GM12878 (cell line): ENCODE data around the gene GRK6. TPM values are rescaled to one million over a fixed set of nuclear protein-coding genes. Genes with fewer than 3 reads are reported as not detected.

ENCODE experiments used
- ATAC-seq: fragments of 200-7000 bp; cut with Tn5 transposase; 3 replicates; pipeline ENCODE4 v1.9.1; 2020; ENCODE audit warnings: mild to moderate bottlenecking, moderate library complexity
- BruUV-seq: library from RNA; stranded (reverse); fragments of 400-500 nt; replicated peaks from 2 replicates; lab custom pipeline; 2021; lab: Mats Ljungman, UMichigan
- CTCF ChIA-PET: fragments of 300-600 bp; sonication (Branson Sonifier 250); formaldehyde crosslinking; extraction: SDS; loops from one replicate; lab custom pipeline; 2021; ENCODE audit warnings: inconsistent platforms; lab: Yijun Ruan, JAX
- POLR2A ChIA-PET: fragments of 350-600 bp; formaldehyde crosslinking; extraction: SDS; loops from one replicate; lab custom pipeline; 2021; ENCODE audit warnings: inconsistent platforms; lab: Charles Lee
- RAD21 ChIA-PET: fragments of 300-600 bp; sonication (Branson Sonifier 250); formaldehyde crosslinking; loops from one replicate; lab custom pipeline; 2023; ENCODE audit warnings: antibody characterized with exemption; ENCODE audit not compliant: unreplicated experiment; lab: Charles Lee
- SMC1A ChIA-PET: fragments of 300-600 bp; sonication (Branson Sonifier 250); formaldehyde crosslinking; loops from one replicate; lab custom pipeline; 2023; ENCODE audit not compliant: unreplicated experiment, uncharacterized antibody; lab: Charles Lee
- DNase-seq: peaks from one replicate; pipeline ENCODE4 v3.0.0-alpha.2; 2011; ENCODE audit warnings: low read depth, low spot score
- FAIRE-seq: peaks from 3 replicates; lab custom pipeline; 2011; peaks lifted over from hg19 to GRCh38; lab: Jason Lieb, UNC
- H2AFZ ChIP-seq: 2 replicates; pipeline ENCODE4 v1.6.0; 2011; ENCODE audit warnings: low read depth, low read length, control low read depth; ENCODE audit not compliant: control insufficient read depth
- H3K27ac ChIP-seq: 2 replicates; pipeline ENCODE4 v1.5.1; 2011; ENCODE audit warnings: control low read depth; ENCODE audit not compliant: control insufficient read depth, insufficient read depth
- H3K27me3 ChIP-seq, 2 experiments: replicated peaks in 1 of 2; 2 replicates each; pipeline versions ENCODE4 v1.6.0 to v1.6.1; 2011; ENCODE audit warnings: low read length in 1 of 2; ENCODE audit not compliant: control insufficient read depth in 2 of 2, insufficient read depth in 2 of 2
- H3K36me3 ChIP-seq, 2 experiments: 2 replicates each; pipeline ENCODE4 v1.5.1; 2011; ENCODE audit warnings: low read length in 1 of 2; ENCODE audit not compliant: control insufficient read depth in 2 of 2, insufficient read depth in 2 of 2
- H3K4me1 ChIP-seq: 2 replicates; pipeline ENCODE4 v1.6.1; 2011; ENCODE audit warnings: mild to moderate bottlenecking, low read length, moderate library complexity, mixed read lengths; ENCODE audit not compliant: control insufficient read depth, insufficient read depth
- H3K4me2 ChIP-seq: 2 replicates; pipeline ENCODE4 v1.6.0; 2011; ENCODE audit warnings: control low read depth; ENCODE audit not compliant: control insufficient read depth, insufficient read depth
- H3K4me3 ChIP-seq: fragments of 200-600 bp; sonication (generic); 2 replicates; pipeline ENCODE4 v1.5.1; 2016
- H3K79me2 ChIP-seq: 2 replicates; pipeline ENCODE4 v1.6.0; 2011; ENCODE audit warnings: low read length; ENCODE audit not compliant: control insufficient read depth, insufficient read depth
- H3K9ac ChIP-seq: 2 replicates; pipeline ENCODE4 v1.8.0; 2011; ENCODE audit warnings: low read length, control low read depth, mixed read lengths; ENCODE audit not compliant: control insufficient read depth, insufficient read depth
- H3K9me3 ChIP-seq: replicated peaks from 3 replicates; pipeline ENCODE4 v1.5.1; 2011; ENCODE audit warnings: mild to moderate bottlenecking, low read length; ENCODE audit not compliant: control insufficient read depth, insufficient read depth
- H4K20me1 ChIP-seq: 2 replicates; pipeline ENCODE4 v1.6.0; 2011; ENCODE audit not compliant: control insufficient read depth, insufficient read depth
- MYB ChIP-seq: fragments of 150-350 bp; IDR thresholded peaks from 2 replicates; pipeline ENCODE4 v1.6.1; 2014; ENCODE audit warnings: mild to moderate bottlenecking, low read depth, low read length, borderline replicate concordance
- NBN ChIP-seq: fragments of 450-650 bp; IDR thresholded peaks from 2 replicates; pipeline ENCODE4 v1.6.1; 2016
- USF1 ChIP-seq: IDR thresholded peaks from 2 replicates; pipeline ENCODE4 v1.6.1; 2011; ENCODE audit warnings: borderline replicate concordance, low read depth, mild to moderate bottlenecking, moderate library complexity, mixed read lengths, low read length; ENCODE audit not compliant: insufficient read depth; ENCODE audit errors: extremely low read length
- WGBS: methylation state at CpG from one replicate; pipeline ENCODE4 v1.1.6; 2016; ENCODE audit warnings: low lambda C conversion rate; ENCODE audit not compliant: insufficient replicate concordance, insufficient coverage; ENCODE audit errors: missing lambda C conversion rate; 5-methylcytosine and 5-hydroxymethylcytosine counted together
- in situ Hi-C: fragments of 300-500 bp; cut with MboI; formaldehyde crosslinking; loops from 9 replicates; pipeline ENCODE4 v1.14.3; 2018; ENCODE audit warnings: mixed read lengths
- intact Hi-C: fragments of 100-400 bp; cut with micrococcal nuclease; formaldehyde crosslinking; loops from one replicate; pipeline ENCODE4 v1.14.2; 2022; ENCODE audit not compliant: unreplicated experiment
- polyA plus RNA-seq, 11 experiments: library from polyadenylated mRNA; depleted of rRNA in 4 of 11; unstranded in 6 of 11; stranded (reverse) in 5 of 11; fragments of >200 nt; fragmentation: Nextera tagmentation in 4 of 11; fragmentation: Illumina TruSeq in 1 of 11; extraction: Ambion mirVana in 4 of 11; extraction: Trizol in 1 of 11; gene quantifications; 1 replicate in 1 of 11; 2 replicates in 10 of 11; pipeline versions ENCODE4 v1.2.1 to v1.2.3, GENCODE V29; 2011 to 2016; ENCODE audit warnings: inconsistent platforms in 2 of 11, missing spikeins in 2 of 11, low read depth in 1 of 11
- total RNA-seq, 4 experiments: library from RNA; depleted of rRNA in 3 of 4; stranded (reverse); fragments of >200 nt in 3 of 4; fragmentation: Illumina TruSeq in 1 of 4; extraction: Trizol in 1 of 4; gene quantifications; 2 replicates each; pipeline versions ENCODE4 v1.2.1 to v1.2.3, GENCODE V29; 2013 to 2021
- TF ChIP-seq, protein P1 (sequence below): fragments of 450-650 bp; conservative IDR thresholded peaks from 2 replicates; pipeline ENCODE4 v1.6.1; 2017; ENCODE audit warnings: mild to moderate bottlenecking, moderate library complexity
- TF ChIP-seq, protein P2 (sequence below): IDR thresholded peaks from 2 replicates; pipeline ENCODE4 v1.6.1; 2011; ENCODE audit warnings: low read depth, low read length, improper control_type of control experiment, borderline replicate concordance
- TF ChIP-seq, protein P3 (sequence below): fragments of 450-650 bp; formaldehyde crosslinking; IDR thresholded peaks from 2 replicates; pipeline ENCODE4 v1.4.0; 2020; ENCODE audit warnings: mild to moderate bottlenecking, moderate library complexity
- TF ChIP-seq, protein P4 (sequence below): fragments of 450-650 bp; IDR thresholded peaks from 2 replicates; pipeline ENCODE4 v1.6.1; 2014; ENCODE audit warnings: mild to moderate bottlenecking
- TF ChIP-seq, protein P5 (sequence below): fragments of 450-650 bp; formaldehyde crosslinking; IDR thresholded peaks from 2 replicates; pipeline ENCODE4 v1.4.0; 2022; ENCODE audit warnings: mild to moderate bottlenecking, moderate library complexity

Gene GRK6
- total and polyA plus RNA-seq, 10 of the 15 experiments (the other 5 are each of a cell fraction or from before 2014, with no cell fraction given) = 0.79 to 124 (median 41.6) TPM

DNA sequence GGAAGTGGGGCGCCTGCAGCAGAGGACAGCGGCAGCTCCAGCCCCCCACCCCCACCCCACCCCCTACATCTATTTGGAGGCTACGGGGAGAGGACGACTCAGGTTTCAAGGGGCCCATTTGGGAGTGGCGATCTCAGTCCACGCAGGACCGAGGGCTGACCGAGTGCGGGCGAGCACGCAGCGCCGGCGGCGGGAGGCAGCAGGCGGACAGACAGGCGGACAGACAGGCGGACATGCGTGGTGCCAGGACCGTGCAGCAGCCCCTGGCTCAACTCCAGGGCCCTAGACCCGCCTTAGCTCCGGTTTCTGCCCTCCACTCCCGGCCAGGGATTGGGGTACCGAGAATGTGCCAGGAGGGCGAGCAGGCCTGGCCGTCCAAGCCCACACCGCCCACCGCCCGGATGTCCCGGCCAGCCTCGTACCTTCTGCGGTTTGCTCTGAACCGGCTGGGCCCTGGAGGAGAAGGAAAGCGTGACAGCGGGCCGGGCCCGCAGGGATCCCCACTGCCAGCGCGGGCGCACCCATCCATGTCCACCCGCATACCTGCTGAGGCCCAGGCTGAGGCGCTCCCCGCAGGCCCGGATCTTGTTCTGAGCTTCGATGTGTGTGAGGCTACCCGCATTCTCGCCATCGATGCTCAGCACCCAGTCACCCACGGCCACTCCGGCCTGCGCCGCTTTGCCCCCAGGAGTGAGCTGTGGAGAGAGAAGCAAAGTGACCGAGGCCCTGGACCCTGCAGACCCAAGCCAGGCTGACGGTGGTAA lies 65.7 kb downstream of the GRK6 start:
- no peak for FAIRE-seq
- POLR2A ChIA-PET = interaction anchor here (0.5 to 1.5 kb wide), 3 partner anchors 14 to 18 kb away, joined by 3 to 4 read pairs (median 3); no protein-coding TSS in a partner anchor
- CTCF ChIA-PET = interaction anchor here (0.6 to 4.8 kb wide), 6 partner anchors 7 to 310 kb away, joined by 3 to 36 read pairs (median 3); partner anchors contain the start of gene DOK3
- Histone ChIP-seq H4K20me1 (no peaks in the 10 kb centered on the region), H3K36me3 (peaks cover 0 to 6% of the 10 kb centered on the region in 2 experiments; a peak in 2 of 4 replicates), H3K4me3 (no peak overlapping the region), H3K4me2 (no peak overlapping the region), H3K9ac (no peak overlapping the region), H2AFZ (no peak overlapping the region), H3K27ac (no peak overlapping the region), H3K79me2 (peaks cover 6% of the 10 kb centered on the region), H3K9me3 (no peaks in the 10 kb centered on the region), H3K4me1 (peaks cover 24% of the 10 kb centered on the region), H3K27me3 (no peaks in the 10 kb centered on the region)
- intact Hi-C loops (no loop called here), in situ Hi-C loops (no loop called here)
- no peak for ATAC-seq
- no peak for DNase-seq
- BruUV-seq = no TSS peak
- RAD21 ChIA-PET = no interaction called here
- WGBS = 97% methylated on average over 51 of the region's 54 CpGs
- TF ChIP-seq MYB = no peak
- TF ChIP-seq, protein P1, sequence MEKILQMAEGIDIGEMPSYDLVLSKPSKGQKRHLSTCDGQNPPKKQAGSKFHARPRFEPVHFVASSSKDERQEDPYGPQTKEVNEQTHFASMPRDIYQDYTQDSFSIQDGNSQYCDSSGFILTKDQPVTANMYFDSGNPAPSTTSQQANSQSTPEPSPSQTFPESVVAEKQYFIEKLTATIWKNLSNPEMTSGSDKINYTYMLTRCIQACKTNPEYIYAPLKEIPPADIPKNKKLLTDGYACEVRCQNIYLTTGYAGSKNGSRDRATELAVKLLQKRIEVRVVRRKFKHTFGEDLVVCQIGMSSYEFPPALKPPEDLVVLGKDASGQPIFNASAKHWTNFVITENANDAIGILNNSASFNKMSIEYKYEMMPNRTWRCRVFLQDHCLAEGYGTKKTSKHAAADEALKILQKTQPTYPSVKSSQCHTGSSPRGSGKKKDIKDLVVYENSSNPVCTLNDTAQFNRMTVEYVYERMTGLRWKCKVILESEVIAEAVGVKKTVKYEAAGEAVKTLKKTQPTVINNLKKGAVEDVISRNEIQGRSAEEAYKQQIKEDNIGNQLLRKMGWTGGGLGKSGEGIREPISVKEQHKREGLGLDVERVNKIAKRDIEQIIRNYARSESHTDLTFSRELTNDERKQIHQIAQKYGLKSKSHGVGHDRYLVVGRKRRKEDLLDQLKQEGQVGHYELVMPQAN = no peak
- TF ChIP-seq, protein P2, sequence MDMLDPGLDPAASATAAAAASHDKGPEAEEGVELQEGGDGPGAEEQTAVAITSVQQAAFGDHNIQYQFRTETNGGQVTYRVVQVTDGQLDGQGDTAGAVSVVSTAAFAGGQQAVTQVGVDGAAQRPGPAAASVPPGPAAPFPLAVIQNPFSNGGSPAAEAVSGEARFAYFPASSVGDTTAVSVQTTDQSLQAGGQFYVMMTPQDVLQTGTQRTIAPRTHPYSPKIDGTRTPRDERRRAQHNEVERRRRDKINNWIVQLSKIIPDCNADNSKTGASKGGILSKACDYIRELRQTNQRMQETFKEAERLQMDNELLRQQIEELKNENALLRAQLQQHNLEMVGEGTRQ = no peak
- TF ChIP-seq, protein P3, sequence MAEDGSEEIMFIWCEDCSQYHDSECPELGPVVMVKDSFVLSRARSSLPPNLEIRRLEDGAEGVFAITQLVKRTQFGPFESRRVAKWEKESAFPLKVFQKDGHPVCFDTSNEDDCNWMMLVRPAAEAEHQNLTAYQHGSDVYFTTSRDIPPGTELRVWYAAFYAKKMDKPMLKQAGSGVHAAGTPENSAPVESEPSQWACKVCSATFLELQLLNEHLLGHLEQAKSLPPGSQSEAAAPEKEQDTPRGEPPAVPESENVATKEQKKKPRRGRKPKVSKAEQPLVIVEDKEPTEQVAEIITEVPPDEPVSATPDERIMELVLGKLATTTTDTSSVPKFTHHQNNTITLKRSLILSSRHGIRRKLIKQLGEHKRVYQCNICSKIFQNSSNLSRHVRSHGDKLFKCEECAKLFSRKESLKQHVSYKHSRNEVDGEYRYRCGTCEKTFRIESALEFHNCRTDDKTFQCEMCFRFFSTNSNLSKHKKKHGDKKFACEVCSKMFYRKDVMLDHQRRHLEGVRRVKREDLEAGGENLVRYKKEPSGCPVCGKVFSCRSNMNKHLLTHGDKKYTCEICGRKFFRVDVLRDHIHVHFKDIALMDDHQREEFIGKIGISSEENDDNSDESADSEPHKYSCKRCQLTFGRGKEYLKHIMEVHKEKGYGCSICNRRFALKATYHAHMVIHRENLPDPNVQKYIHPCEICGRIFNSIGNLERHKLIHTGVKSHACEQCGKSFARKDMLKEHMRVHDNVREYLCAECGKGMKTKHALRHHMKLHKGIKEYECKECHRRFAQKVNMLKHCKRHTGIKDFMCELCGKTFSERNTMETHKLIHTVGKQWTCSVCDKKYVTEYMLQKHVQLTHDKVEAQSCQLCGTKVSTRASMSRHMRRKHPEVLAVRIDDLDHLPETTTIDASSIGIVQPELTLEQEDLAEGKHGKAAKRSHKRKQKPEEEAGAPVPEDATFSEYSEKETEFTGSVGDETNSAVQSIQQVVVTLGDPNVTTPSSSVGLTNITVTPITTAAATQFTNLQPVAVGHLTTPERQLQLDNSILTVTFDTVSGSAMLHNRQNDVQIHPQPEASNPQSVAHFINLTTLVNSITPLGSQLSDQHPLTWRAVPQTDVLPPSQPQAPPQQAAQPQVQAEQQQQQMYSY = no peak
- TF ChIP-seq, protein P4, sequence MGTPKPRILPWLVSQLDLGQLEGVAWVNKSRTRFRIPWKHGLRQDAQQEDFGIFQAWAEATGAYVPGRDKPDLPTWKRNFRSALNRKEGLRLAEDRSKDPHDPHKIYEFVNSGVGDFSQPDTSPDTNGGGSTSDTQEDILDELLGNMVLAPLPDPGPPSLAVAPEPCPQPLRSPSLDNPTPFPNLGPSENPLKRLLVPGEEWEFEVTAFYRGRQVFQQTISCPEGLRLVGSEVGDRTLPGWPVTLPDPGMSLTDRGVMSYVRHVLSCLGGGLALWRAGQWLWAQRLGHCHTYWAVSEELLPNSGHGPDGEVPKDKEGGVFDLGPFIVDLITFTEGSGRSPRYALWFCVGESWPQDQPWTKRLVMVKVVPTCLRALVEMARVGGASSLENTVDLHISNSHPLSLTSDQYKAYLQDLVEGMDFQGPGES = no peak
- TF ChIP-seq, protein P5, sequence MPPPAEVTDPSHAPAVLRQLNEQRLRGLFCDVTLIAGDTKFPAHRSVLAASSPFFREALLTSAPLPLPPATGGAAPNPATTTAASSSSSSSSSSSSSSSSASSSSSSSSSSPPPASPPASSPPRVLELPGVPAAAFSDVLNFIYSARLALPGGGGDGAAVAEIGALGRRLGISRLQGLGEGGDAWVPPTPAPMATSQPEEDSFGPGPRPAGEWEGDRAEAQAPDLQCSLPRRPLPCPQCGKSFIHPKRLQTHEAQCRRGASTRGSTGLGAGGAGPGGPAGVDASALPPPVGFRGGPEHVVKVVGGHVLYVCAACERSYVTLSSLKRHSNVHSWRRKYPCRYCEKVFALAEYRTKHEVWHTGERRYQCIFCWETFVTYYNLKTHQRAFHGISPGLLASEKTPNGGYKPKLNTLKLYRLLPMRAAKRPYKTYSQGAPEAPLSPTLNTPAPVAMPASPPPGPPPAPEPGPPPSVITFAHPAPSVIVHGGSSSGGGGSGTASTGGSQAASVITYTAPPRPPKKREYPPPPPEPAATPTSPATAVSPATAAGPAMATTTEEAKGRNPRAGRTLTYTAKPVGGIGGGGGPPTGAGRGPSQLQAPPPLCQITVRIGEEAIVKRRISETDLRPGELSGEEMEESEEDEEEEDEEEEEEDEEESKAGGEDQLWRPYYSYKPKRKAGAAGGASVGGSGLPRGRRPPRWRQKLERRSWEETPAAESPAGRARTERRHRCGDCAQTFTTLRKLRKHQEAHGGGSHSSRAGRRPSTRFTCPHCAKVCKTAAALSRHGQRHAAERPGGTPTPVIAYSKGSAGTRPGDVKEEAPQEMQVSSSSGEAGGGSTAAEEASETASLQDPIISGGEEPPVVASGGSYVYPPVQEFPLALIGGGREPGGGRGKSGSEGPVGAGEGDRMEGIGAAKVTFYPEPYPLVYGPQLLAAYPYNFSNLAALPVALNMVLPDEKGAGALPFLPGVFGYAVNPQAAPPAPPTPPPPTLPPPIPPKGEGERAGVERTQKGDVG (CRISPR knock-in tag) = no peak
- no peak for TF ChIP-seq NBN
- no peak for TF ChIP-seq USF1
- SMC1A ChIA-PET = no interaction called here
